HepG2 (cell line): ENCODE results near the gene EFCAB8. TPM values are rescaled to one million over a fixed set of nuclear protein-coding genes. Genes with fewer than 3 reads are reported as not detected.

ENCODE experiments used
- ATAC-seq: fragments of 200-7000 bp; cut with Tn5 transposase; 3 replicates; pipeline ENCODE4 v1.9.1; 2020; ENCODE audit warnings: mild to moderate bottlenecking, moderate library complexity
- BruUV-seq: library from RNA; stranded (reverse); fragments of 400-500 nt; replicated peaks from 2 replicates; lab custom pipeline; 2021; lab: Mats Ljungman, UMichigan
- CTCF ChIA-PET: fragments of 300-600 bp; formaldehyde crosslinking; extraction: SDS; loops from one replicate; lab custom pipeline; 2021; ENCODE audit warnings: low total read pairs, inconsistent platforms, low intra/inter-chr PET ratio; lab: Yijun Ruan, JAX
- POLR2A ChIA-PET: fragments of 350-600 bp; sonication (Branson Sonifier 250); formaldehyde crosslinking; loops from one replicate; lab custom pipeline; 2020; ENCODE audit warnings: antibody characterized with exemption, inconsistent platforms; lab: Yijun Ruan, JAX
- DNase-seq: peaks from one replicate; pipeline ENCODE4 v3.0.0-alpha.2; 2015; ENCODE audit warnings: low spot score
- FAIRE-seq: peaks from 3 replicates; lab custom pipeline; 2011; peaks lifted over from hg19 to GRCh38; lab: Jason Lieb, UNC
- H2AFZ ChIP-seq: one replicate; pipeline ENCODE4 v1.6.1; 2011; ENCODE audit warnings: low read length, inconsistent platforms
- H3K27ac ChIP-seq: fragments of 300-600 bp; 3 replicates; pipeline ENCODE4 v1.8.0; 2011; ENCODE audit warnings: mixed run types, mild to moderate bottlenecking, mixed read lengths, low read length, inconsistent platforms; ENCODE audit not compliant: insufficient read depth; ENCODE audit errors: extremely low read length
- H3K27me3 ChIP-seq, 2 experiments: fragments of 200-600 bp in 1 of 2; 2 replicates in 1 of 2; 3 replicates in 1 of 2; pipeline versions ENCODE4 v1.6.0 to v1.8.0; 2011; ENCODE audit warnings: low read length in 2 of 2, mild to moderate bottlenecking in 2 of 2, moderate library complexity in 2 of 2, inconsistent platforms in 1 of 2; ENCODE audit not compliant: insufficient read depth in 2 of 2, control insufficient read depth in 1 of 2
- H3K36me3 ChIP-seq, 2 experiments: fragments of 200-600 bp in 1 of 2; replicated peaks in 1 of 2; 2 replicates in 1 of 2; 3 replicates in 1 of 2; pipeline versions ENCODE4 v1.5.1 to v1.8.0; 2011; ENCODE audit warnings: low read length in 2 of 2, inconsistent platforms in 1 of 2; ENCODE audit not compliant: insufficient read depth in 2 of 2, control insufficient read depth in 1 of 2
- H3K4me1 ChIP-seq: 2 replicates; pipeline ENCODE4 v1.5.1; 2012; ENCODE audit warnings: low read length, inconsistent platforms; ENCODE audit not compliant: insufficient read depth
- H3K4me2 ChIP-seq: 2 replicates; pipeline ENCODE4 v1.6.0; 2011; ENCODE audit warnings: low read depth, low read length, inconsistent platforms
- H3K4me3 ChIP-seq, 3 experiments: fragments of 200-600 bp in 1 of 3; sonication (generic), shearing (Covaris generic) in 1 of 3; replicated peaks in 1 of 3; 2 replicates each; pipeline ENCODE4 v1.5.1; 2011 to 2016; ENCODE audit warnings: low read length in 3 of 3, inconsistent platforms in 2 of 3, low read depth in 2 of 3, mild to moderate bottlenecking in 2 of 3, control low read depth in 1 of 3, mixed read lengths in 1 of 3; ENCODE audit not compliant: insufficient read depth in 1 of 3
- H3K79me2 ChIP-seq: one replicate; pipeline ENCODE4 v1.6.1; 2011; ENCODE audit warnings: low read length, inconsistent platforms; ENCODE audit not compliant: insufficient read depth
- H3K9ac ChIP-seq: 2 replicates; pipeline ENCODE4 v1.6.0; 2011; ENCODE audit warnings: mild to moderate bottlenecking, low read depth, low read length, inconsistent platforms; ENCODE audit not compliant: insufficient read depth
- H3K9me3 ChIP-seq: 2 replicates; pipeline ENCODE4 v1.5.1; 2012; ENCODE audit warnings: mild to moderate bottlenecking, low read length
- H4K20me1 ChIP-seq: 2 replicates; pipeline ENCODE4 v1.6.0; 2011; ENCODE audit warnings: inconsistent platforms, mild to moderate bottlenecking, low read length, moderate library complexity; ENCODE audit not compliant: insufficient read depth
- ATAD3A ChIP-seq: sonication (generic); formaldehyde crosslinking; IDR thresholded peaks from 2 replicates; pipeline ENCODE4 v1.4.0; 2020; ENCODE audit warnings: missing genetic modification reagents
- DPF2 ChIP-seq: sonication (generic); formaldehyde crosslinking; IDR thresholded peaks from 2 replicates; pipeline ENCODE4 v1.4.0; 2020; ENCODE audit warnings: mild to moderate bottlenecking, low read depth, missing genetic modification reagents, borderline replicate concordance
- GABPB1 ChIP-seq: IDR thresholded peaks from 2 replicates; pipeline ENCODE4 v1.6.1; 2016; ENCODE audit warnings: mild to moderate bottlenecking, missing genetic modification reagents, moderate library complexity, missing compliant biosample characterization
- HNF4A ChIP-seq: sonication (generic); formaldehyde crosslinking; IDR thresholded peaks from 2 replicates; pipeline ENCODE4 v1.4.0; 2020; ENCODE audit warnings: missing genetic modification reagents
- MAFK ChIP-seq, 2 experiments: IDR thresholded peaks in 1 of 2; conservative IDR thresholded peaks in 1 of 2; 2 replicates each; pipeline ENCODE4 v1.6.1; 2011; ENCODE audit warnings: improper control_type of control experiment in 2 of 2, low read length in 2 of 2
- MED13 ChIP-seq: sonication (generic); formaldehyde crosslinking; IDR thresholded peaks from 2 replicates; pipeline ENCODE4 v1.5.0; 2020; ENCODE audit warnings: missing genetic modification reagents
- MTF1 ChIP-seq: sonication (generic); formaldehyde crosslinking; IDR thresholded peaks from 2 replicates; pipeline ENCODE4 v1.5.0; 2020; ENCODE audit warnings: missing genetic modification reagents
- MXD3 ChIP-seq: IDR thresholded peaks from 2 replicates; pipeline ENCODE4 v1.6.1; 2016; ENCODE audit warnings: mild to moderate bottlenecking, missing biosample characterization, missing genetic modification reagents
- NFE2L1 ChIP-seq: sonication (generic); formaldehyde crosslinking; IDR thresholded peaks from 2 replicates; pipeline ENCODE4 v1.4.0; 2020; ENCODE audit warnings: missing genetic modification reagents, mild to moderate bottlenecking, borderline replicate concordance
- RBAK ChIP-seq: sonication (generic); formaldehyde crosslinking; IDR thresholded peaks from 2 replicates; pipeline ENCODE4 v1.5.1; 2020; ENCODE audit warnings: mild to moderate bottlenecking, missing genetic modification reagents
- RFXAP ChIP-seq: sonication (generic); formaldehyde crosslinking; IDR thresholded peaks from 2 replicates; pipeline ENCODE4 v1.4.0; 2020; ENCODE audit warnings: missing genetic modification reagents, borderline replicate concordance
- SMYD3 ChIP-seq: sonication (generic); formaldehyde crosslinking; IDR thresholded peaks from 2 replicates; pipeline ENCODE4 v1.8.1; 2023; ENCODE audit warnings: mild to moderate bottlenecking, missing genetic modification reagents
- TFDP2 ChIP-seq: sonication (generic); formaldehyde crosslinking; IDR thresholded peaks from 2 replicates; pipeline ENCODE4 v1.4.0; 2020; ENCODE audit warnings: missing genetic modification reagents
- ZMYM3 ChIP-seq: sonication (generic); formaldehyde crosslinking; IDR thresholded peaks from 2 replicates; pipeline ENCODE4 v1.5.1; 2020; ENCODE audit warnings: mild to moderate bottlenecking, missing genetic modification reagents
- ZNF382 ChIP-seq: sonication (generic); formaldehyde crosslinking; IDR thresholded peaks from 2 replicates; pipeline ENCODE4 v1.5.0; 2020; ENCODE audit warnings: missing genetic modification reagents, mild to moderate bottlenecking, borderline replicate concordance
- ZNF432 ChIP-seq: sonication (generic); formaldehyde crosslinking; IDR thresholded peaks from 2 replicates; pipeline ENCODE4 v1.5.0; 2020; ENCODE audit warnings: missing genetic modification reagents, mild to moderate bottlenecking, borderline replicate concordance
- ZNF503 ChIP-seq: sonication (generic); formaldehyde crosslinking; IDR thresholded peaks from 2 replicates; pipeline ENCODE4 v1.4.0; 2020; ENCODE audit warnings: missing genetic modification reagents
- ZNF670 ChIP-seq: sonication (generic); formaldehyde crosslinking; IDR thresholded peaks from 2 replicates; pipeline ENCODE4 v1.8.0; 2022; ENCODE audit warnings: mild to moderate bottlenecking, missing genetic modification reagents, borderline replicate concordance
- ZNF780A ChIP-seq: sonication (generic); formaldehyde crosslinking; IDR thresholded peaks from 2 replicates; pipeline ENCODE4 v1.8.0; 2022; ENCODE audit warnings: mild to moderate bottlenecking, missing genetic modification reagents, moderate library complexity
- ZSCAN5A ChIP-seq: sonication (generic); formaldehyde crosslinking; IDR thresholded peaks from 2 replicates; pipeline ENCODE4 v1.8.0; 2022; ENCODE audit warnings: mild to moderate bottlenecking, missing genetic modification reagents, borderline replicate concordance
- WGBS: methylation state at CpG from one replicate; pipeline ENCODE4 v1.1.6; 2017; ENCODE audit warnings: low lambda C conversion rate; 5-methylcytosine and 5-hydroxymethylcytosine counted together
- in situ Hi-C: cut with HindIII; loops from 2 replicates; pipeline ENCODE4 v1.10.0; 2017; ENCODE audit warnings: low pct_unique_long_range_greater_than_20kb; ENCODE audit not compliant: extremely low pct_ligation_motif_present
- intact Hi-C: fragments of 100-400 bp; cut with micrococcal nuclease; formaldehyde crosslinking; loops from one replicate; pipeline ENCODE4 v1.10.0; 2022; ENCODE audit not compliant: unreplicated experiment
- polyA plus RNA-seq, 8 experiments: library from polyadenylated mRNA; depleted of rRNA in 3 of 8; stranded (reverse) in 7 of 8; unstranded in 1 of 8; fragments of >200 nt; fragmentation: Illumina TruSeq in 4 of 8; extraction: Trizol in 4 of 8; gene quantifications; 2 replicates each; pipeline versions ENCODE4 v1.2.1 to v1.2.3, GENCODE V29; 2011 to 2016; ENCODE audit warnings: low read depth in 4 of 8, missing spikeins in 1 of 8, mixed read lengths in 1 of 8; ENCODE audit not compliant: insufficient read depth in 1 of 8
- total RNA-seq, 5 experiments: library from RNA; depleted of rRNA; stranded (reverse); fragments of >200 nt; fragmentation: Illumina TruSeq; extraction: Trizol; gene quantifications; 2 replicates each; pipeline ENCODE4 v1.2.3, GENCODE V29; 2016; ENCODE audit warnings: low read depth in 1 of 5

Gene EFCAB8
- total and polyA plus RNA-seq, 2 of the 13 experiments (the other 11 are each of a cell fraction or from before 2014, with no cell fraction given), result 0.15 to 0.22 TPM

- peaks cover 37% of the 10 kb centered on the region for H3K79me2 ChIP-seq
- peak overlapping the region; percentile 50 to 79 (median 68); a peak in 5 of 6 replicates for H3K4me3 ChIP-seq
- FAIRE-seq (peak; percentile 23), ATAC-seq (peak; percentile 21), DNase-seq (peak; percentile 57)
- H3K9me3 ChIP-seq, result no peaks in the 10 kb centered on the region
- peak overlapping the region; percentile 91 for H3K4me2 ChIP-seq
- POLR2A ChIA-PET, result interaction anchor here (0.9 to 2.8 kb wide), 4 partner anchors 10 to 36 kb away, joined by 3 to 16 read pairs (median 8); no protein-coding TSS in a partner anchor
- H3K9ac ChIP-seq, result peak overlapping the region; percentile 87
- no TSS peak for BruUV-seq
- CTCF ChIA-PET, result interaction anchor here (1.3 to 2.3 kb wide), 3 partner anchors 27 to 217 kb away, joined by 3 to 11 read pairs (median 6); no protein-coding TSS in a partner anchor
- in situ Hi-C loops, result no loop called here
- H3K27ac ChIP-seq, result peak overlapping the region; percentile 90
- H3K27me3 ChIP-seq, result no peaks in the 10 kb centered on the region; a peak in 1 of 5 replicates
- no peaks in the 10 kb centered on the region for H4K20me1 ChIP-seq
- peaks cover 11 to 19% of the 10 kb centered on the region in 2 experiments for H3K36me3 ChIP-seq
- 51% methylated on average over 8 of the region's 8 CpGs for WGBS
- H3K4me1 ChIP-seq, result peaks cover 89% of the 10 kb centered on the region
- intact Hi-C loops, result loop anchor here (1.0 to 10.0 kb wide), 4 partner anchors 19 to 212 kb away; no protein-coding TSS in a partner anchor
- no peak overlapping the region for H2AFZ ChIP-seq
- TF ChIP-seq MXD3 (CRISPR knock-in tag) (no peak), SMYD3 (CRISPR knock-in tag) (no peak; the same call in 1 of the 2 replicates), ZNF503 (CRISPR knock-in tag) (no peak), DPF2 (CRISPR knock-in tag) (peak; percentile 42; the same call in 1 of the 2 replicates), ATAD3A (no peak), ZMYM3 (CRISPR knock-in tag) (peak; percentile 86), MTF1 (no peak), ZNF432 (CRISPR knock-in tag) (no peak), ZNF382 (CRISPR knock-in tag) (no peak), RFXAP (CRISPR knock-in tag) (no peak), ZSCAN5A (no peak), RBAK (CRISPR knock-in tag) (no peak), TFDP2 (no peak), HNF4A (CRISPR knock-in tag) (no peak; the same call in 1 of the 2 replicates), NFE2L1 (CRISPR knock-in tag) (no peak; the same call in 1 of the 2 replicates), ZNF670 (CRISPR knock-in tag) (no peak), MAFK (conservative IDR thresholded peaks at IDR 0.05 in 1 of 2, IDR thresholded peaks at IDR 0.05 in 1 of 2; ENCODE audit: low read length in 2 of 2) (no peak), GABPB1 (CRISPR knock-in tag) (no peak), ZNF780A (peak; percentile 80; the same call in 1 of the 2 replicates), MED13 (CRISPR knock-in tag) (no peak; the same call in 1 of the 2 replicates)
Observed at GRCh38 chr20:33006776-33007375, 148.2 kb downstream of the EFCAB8 start.
